Activated naive CD4-positive, alpha-beta T cell treated with anti-CD3 and anti-CD28 coated beads, Interleukin-2, amount 10 ng/mL, durations not matched to agents 7 days and 5 days (primary cell): ENCODE results near the gene AP1B1.

Source experiments
- CTCF ChIA-PET: fragments of 350-600 bp; sonication (Branson Sonifier 250); formaldehyde crosslinking; loops from one replicate; lab custom pipeline; 2021; ENCODE audit warnings: antibody characterized with exemption; lab: Charles Lee
- DNase-seq: peaks from one replicate; pipeline ENCODE4 v3.0.0-alpha.2; 2020
- H3K27ac Mint-ChIP-seq: one replicate; pipeline ENCODE4 v1.8.0; 2021; ENCODE audit warnings: mild to moderate bottlenecking, moderate library complexity, mixed read lengths
- H3K27me3 Mint-ChIP-seq: one replicate; pipeline ENCODE4 v1.8.0; 2021; ENCODE audit warnings: mild to moderate bottlenecking, mixed read lengths
- H3K36me3 Mint-ChIP-seq: one replicate; pipeline ENCODE4 v1.8.0; 2021; ENCODE audit warnings: mixed read lengths
- H3K4me1 Mint-ChIP-seq: one replicate; pipeline ENCODE4 v1.8.0; 2021; ENCODE audit warnings: mixed read lengths
- H3K4me3 Mint-ChIP-seq: one replicate; pipeline ENCODE4 v1.8.0; 2021; ENCODE audit warnings: mild to moderate bottlenecking, moderate library complexity, mixed read lengths
- H3K9me3 Mint-ChIP-seq: one replicate; pipeline ENCODE4 v1.8.0; 2021; ENCODE audit warnings: mixed read lengths

The AP1B1 gene

GRCh38 chr22:29328566-29329500 lies 59.5 kb downstream of the AP1B1 start:
- no peaks in the 10 kb centered on the region for H3K9me3 Mint-ChIP-seq
- peaks cover 3% of the 10 kb centered on the region for H3K36me3 Mint-ChIP-seq
- no peaks in the 10 kb centered on the region for H3K27me3 Mint-ChIP-seq
- H3K4me3 Mint-ChIP-seq, result no peak overlapping the region
- DNase-seq, result no peak
- CTCF ChIA-PET, result no interaction called here
- no peak overlapping the region for H3K27ac Mint-ChIP-seq
- no peaks in the 10 kb centered on the region for H3K4me1 Mint-ChIP-seq

- no peaks in the 10 kb centered on the region for H3K9me3 Mint-ChIP-seq
- H3K4me3 Mint-ChIP-seq, result no peak overlapping the region
- H3K4me1 Mint-ChIP-seq, result no peaks in the 10 kb centered on the region
- CTCF ChIA-PET, result no interaction called here
- peaks cover 3% of the 10 kb centered on the region for H3K36me3 Mint-ChIP-seq
- no peak overlapping the region for H3K27ac Mint-ChIP-seq
- no peaks in the 10 kb centered on the region for H3K27me3 Mint-ChIP-seq
- no peak for DNase-seq
These were observed 60.3 kb downstream of the AP1B1 start for GRCh38 chr22:29328055-29328454.

- H3K36me3 Mint-ChIP-seq, result peaks cover 3% of the 10 kb centered on the region
- no peak for DNase-seq
- H3K4me1 Mint-ChIP-seq, result no peaks in the 10 kb centered on the region
- H3K4me3 Mint-ChIP-seq, result no peak overlapping the region
- CTCF ChIA-PET, result no interaction called here
- no peaks in the 10 kb centered on the region for H3K9me3 Mint-ChIP-seq
- H3K27ac Mint-ChIP-seq, result no peak overlapping the region
- no peaks in the 10 kb centered on the region for H3K27me3 Mint-ChIP-seq
These were observed 61.1 kb downstream of the AP1B1 start for GRCh38 chr22:29327089-29327764.

- DNase-seq, result no peak
- Mint-ChIP-seq H3K4me1 (no peaks in the 10 kb centered on the region), H3K9me3 (no peaks in the 10 kb centered on the region), H3K27ac (no peak overlapping the region), H3K36me3 (no peaks in the 10 kb centered on the region), H3K27me3 (no peaks in the 10 kb centered on the region), H3K4me3 (no peak overlapping the region)
- CTCF ChIA-PET, result interaction anchor here (1.1 kb wide), 1 partner anchor 9 kb away, joined by 4 read pairs; no protein-coding TSS in a partner anchor
These were observed 61.9 kb downstream of the AP1B1 start for GRCh38 chr22:29326481-29326880.

GRCh38 chr22:29325785-29326315 lies 62.5 kb downstream of the AP1B1 start:
- Mint-ChIP-seq H3K4me1 (no peaks in the 10 kb centered on the region), H3K36me3 (no peaks in the 10 kb centered on the region), H3K9me3 (no peaks in the 10 kb centered on the region), H3K27ac (no peak overlapping the region), H3K4me3 (no peak overlapping the region), H3K27me3 (no peaks in the 10 kb centered on the region)
- CTCF ChIA-PET, result interaction anchor here (1.1 kb wide), 1 partner anchor 9 kb away, joined by 4 read pairs; no protein-coding TSS in a partner anchor
- no peak for DNase-seq

GRCh38 chr22:29325356-29325755 lies 63.0 kb downstream of the AP1B1 start:
- CTCF ChIA-PET, result interaction anchor here (1.1 kb wide), 1 partner anchor 8 kb away, joined by 4 read pairs; no protein-coding TSS in a partner anchor
- Mint-ChIP-seq H3K9me3 (no peaks in the 10 kb centered on the region), H3K4me3 (no peak overlapping the region), H3K27ac (no peak overlapping the region), H3K36me3 (no peaks in the 10 kb centered on the region), H3K27me3 (no peaks in the 10 kb centered on the region), H3K4me1 (no peaks in the 10 kb centered on the region)
- no peak for DNase-seq

GRCh38 chr22:29323641-29324040 lies 64.7 kb downstream of the AP1B1 start:
- Mint-ChIP-seq H3K4me3 (no peak overlapping the region), H3K27me3 (peaks cover 5% of the 10 kb centered on the region), H3K27ac (peak overlapping the region; percentile 66), H3K9me3 (no peaks in the 10 kb centered on the region), H3K36me3 (no peaks in the 10 kb centered on the region), H3K4me1 (no peaks in the 10 kb centered on the region)
- DNase-seq, result no peak
- CTCF ChIA-PET, result interaction anchor here (1.5 kb wide), 1 partner anchor 9 kb away, joined by 3 read pairs; no protein-coding TSS in a partner anchor

- DNase-seq, result no peak
- CTCF ChIA-PET, result interaction anchor here (1.2 kb wide), 1 partner anchor 16 kb away, joined by 3 read pairs; no protein-coding TSS in a partner anchor
- H3K4me3 Mint-ChIP-seq, result no peak overlapping the region
- H3K27ac Mint-ChIP-seq, result no peak overlapping the region
- peaks cover 2% of the 10 kb centered on the region for H3K4me1 Mint-ChIP-seq
- no peaks in the 10 kb centered on the region for H3K9me3 Mint-ChIP-seq
- peaks cover 2% of the 10 kb centered on the region for H3K36me3 Mint-ChIP-seq
- H3K27me3 Mint-ChIP-seq, result peaks cover 36% of the 10 kb centered on the region
These were observed 67.8 kb downstream of the AP1B1 start for GRCh38 chr22:29320546-29320945.

- CTCF ChIA-PET, result interaction anchor here (0.6 kb wide), 1 partner anchor 19 kb away, joined by 3 read pairs; no protein-coding TSS in a partner anchor
- Mint-ChIP-seq H3K4me3 (no peak overlapping the region), H3K36me3 (peaks cover 2% of the 10 kb centered on the region), H3K27me3 (peaks cover 51% of the 10 kb centered on the region), H3K9me3 (no peaks in the 10 kb centered on the region), H3K27ac (no peak overlapping the region), H3K4me1 (peaks cover 9% of the 10 kb centered on the region)
- DNase-seq, result no peak
These were observed 69.3 kb downstream of the AP1B1 start for GRCh38 chr22:29319072-29319471.

GRCh38 chr22:29317827-29318454 lies 70.4 kb downstream of the AP1B1 start:
- no peak overlapping the region for H3K27ac Mint-ChIP-seq
- H3K4me3 Mint-ChIP-seq, result no peak overlapping the region
- peaks cover 2% of the 10 kb centered on the region for H3K36me3 Mint-ChIP-seq
- no peak for DNase-seq
- H3K27me3 Mint-ChIP-seq, result peaks cover 62% of the 10 kb centered on the region
- H3K9me3 Mint-ChIP-seq, result no peaks in the 10 kb centered on the region
- CTCF ChIA-PET, result no interaction called here
- peaks cover 20% of the 10 kb centered on the region for H3K4me1 Mint-ChIP-seq

GRCh38 chr22:29316141-29316828 lies 72.1 kb downstream of the AP1B1 start:
- no peak for DNase-seq
- Mint-ChIP-seq H3K4me3 (peak overlapping the region; percentile 16), H3K27me3 (peaks cover 75% of the 10 kb centered on the region), H3K36me3 (peaks cover 2% of the 10 kb centered on the region), H3K27ac (peak overlapping the region; percentile 42), H3K4me1 (peaks cover 28% of the 10 kb centered on the region), H3K9me3 (no peaks in the 10 kb centered on the region)
- CTCF ChIA-PET, result interaction anchor here (0.7 kb wide), 2 partner anchors 65 to 698 kb away, joined by 4 to 5 read pairs; no protein-coding TSS in a partner anchor

- H3K27ac Mint-ChIP-seq, result peak within 1 kb of the TSS; percentile 42
- peak; percentile 32 for DNase-seq
- H3K4me1 Mint-ChIP-seq, result peaks cover 35% of the 10 kb centered on the region
- CTCF ChIA-PET, result no interaction called here
- H3K4me3 Mint-ChIP-seq, result peak within 1 kb of the TSS; percentile 52
- H3K27me3 Mint-ChIP-seq, result peaks cover 83% of the 10 kb centered on the region
- H3K9me3 Mint-ChIP-seq, result no peaks in the 10 kb centered on the region
- H3K36me3 Mint-ChIP-seq, result peaks cover 2% of the 10 kb centered on the region
These were observed 72.9 kb downstream of the AP1B1 start, which contains the start of gene RASL10A for GRCh38 chr22:29315286-29316140. RASL10A (minus strand) TSS chr22:29315697; CDS start chr22:29315246, 451 bp downstream.
